PC-9 (cell line): ENCODE results near the gene AMBRA1. TPM values are rescaled to one million over a fixed set of nuclear protein-coding genes. Genes with fewer than 3 reads are reported as not detected.

Experiments used
- BruUV-seq: library from RNA; stranded (reverse); fragments of 400-500 nt; replicated peaks from 2 replicates; lab custom pipeline; 2021; lab: Mats Ljungman, UMichigan
- CTCF ChIA-PET: fragments of 300-600 bp; sonication (Branson Sonifier 250); formaldehyde crosslinking; loops from one replicate; lab custom pipeline; 2022; ENCODE audit warnings: antibody characterized with exemption; lab: Charles Lee
- POLR2A ChIA-PET: fragments of 300-600 bp; sonication (Branson Sonifier 250); formaldehyde crosslinking; loops from one replicate; lab custom pipeline; 2022; ENCODE audit warnings: antibody characterized with exemption; ENCODE audit not compliant: unreplicated experiment; lab: Charles Lee
- DNase-seq, 2 experiments: peaks; one replicate each; pipeline versions ENCODE4 v3.0.0 to v3.0.0-alpha.2; 2015 to 2022; ENCODE audit warnings: mixed read lengths in 1 of 2
- H2AFZ ChIP-seq: fragments of 200-600 bp; sonication (generic); 2 replicates; pipeline ENCODE4 v1.8.1; 2017; ENCODE audit warnings: antibody characterized with exemption
- H3F3A ChIP-seq: fragments of 200-600 bp; sonication (generic); 2 replicates; pipeline ENCODE4 v1.8.1; 2017; ENCODE audit warnings: antibody characterized with exemption, mild to moderate bottlenecking, low read depth; ENCODE audit not compliant: insufficient read depth
- H3K27ac ChIP-seq: fragments of 200-600 bp; sonication (generic); 2 replicates; pipeline ENCODE4 v1.6.1; 2016; ENCODE audit warnings: mixed run types
- H3K27me3 ChIP-seq: fragments of 200-600 bp; sonication (generic); 2 replicates; pipeline ENCODE4 v1.6.1; 2016; ENCODE audit warnings: low read depth, mixed run types; ENCODE audit not compliant: insufficient read depth
- H3K36me3 ChIP-seq: fragments of 200-600 bp; sonication (generic); 2 replicates; pipeline ENCODE4 v1.6.1; 2016; ENCODE audit warnings: low read depth, mixed run types
- H3K4me1 ChIP-seq: fragments of 200-600 bp; sonication (generic); replicated peaks from 2 replicates; pipeline ENCODE4 v1.6.1; 2016; ENCODE audit warnings: mixed run types; ENCODE audit not compliant: insufficient read depth
- H3K4me2 ChIP-seq: fragments of 200-600 bp; sonication (generic); 2 replicates; pipeline ENCODE4 v1.6.1; 2017; ENCODE audit warnings: mixed run types
- H3K4me3 ChIP-seq: fragments of 200-600 bp; sonication (generic); 2 replicates; pipeline ENCODE4 v1.6.1; 2016; ENCODE audit warnings: mixed run types
- H3K79me2 ChIP-seq: fragments of 200-600 bp; sonication (generic); 2 replicates; pipeline ENCODE4 v1.6.1; 2017; ENCODE audit warnings: low read depth, mixed run types
- H3K9me2 ChIP-seq: fragments of 200-600 bp; sonication (generic); 2 replicates; pipeline ENCODE4 v1.8.1; 2017; ENCODE audit warnings: mild to moderate bottlenecking; ENCODE audit not compliant: insufficient read depth
- H3K9me3 ChIP-seq: fragments of 200-600 bp; sonication (generic); 2 replicates; pipeline ENCODE4 v1.8.1; 2016; ENCODE audit warnings: low read depth; ENCODE audit not compliant: insufficient read depth
- H4K20me1 ChIP-seq: fragments of 200-600 bp; sonication (generic); 2 replicates; pipeline ENCODE4 v1.8.1; 2017; ENCODE audit not compliant: insufficient read depth
- CTCF ChIP-seq: fragments of 200-600 bp; sonication (generic); conservative IDR thresholded peaks from 2 replicates; pipeline ENCODE4 v1.6.1; 2017; ENCODE audit warnings: mixed run types, antibody characterized with exemption, mild to moderate bottlenecking, moderate library complexity
- EZH2 ChIP-seq: fragments of 200-600 bp; sonication (generic); IDR thresholded peaks from 2 replicates; pipeline ENCODE4 v1.8.0; 2017; ENCODE audit warnings: antibody characterized with exemption, low read depth
- intact Hi-C: fragments of 100-400 bp; cut with micrococcal nuclease; formaldehyde crosslinking; loops from one replicate; pipeline ENCODE4 v1.10.0; 2022; ENCODE audit not compliant: unreplicated experiment
- total RNA-seq: library from RNA; stranded (reverse); gene quantifications from 2 replicates; pipeline ENCODE4 v1.2.3, GENCODE V29; 2021

Gene AMBRA1
- total RNA-seq, 1 experiment from 2014 or later: 41.4 TPM

GRCh38 chr11:46463701-46464421 lies 130.0 kb downstream of the AMBRA1 start:
- Histone ChIP-seq H3K36me3 (no peaks in the 10 kb centered on the region), H3K4me1 (no peaks in the 10 kb centered on the region), H3K4me3 (no peak overlapping the region), H3K27me3 (no peaks in the 10 kb centered on the region), H3K79me2 (no peaks in the 10 kb centered on the region), H3K9me2 (no peaks in the 10 kb centered on the region), H2AFZ (no peak overlapping the region), H3K27ac (no peak overlapping the region), H3K9me3 (no peaks in the 10 kb centered on the region), H4K20me1 (peaks cover 14% of the 10 kb centered on the region), H3K4me2 (no peak overlapping the region), H3F3A (no peaks in the 10 kb centered on the region)
- CTCF ChIA-PET: no interaction called here
- no peak for TF ChIP-seq EZH2
- TF ChIP-seq CTCF: no peak
- intact Hi-C loops: no loop called here
- BruUV-seq: no TSS peak
- no peak for DNase-seq
- POLR2A ChIA-PET: no interaction called here

GRCh38 chr11:46461461-46461927 lies 132.3 kb downstream of the AMBRA1 start:
- no peak overlapping the region for H3K4me3 ChIP-seq
- no peaks in the 10 kb centered on the region for H3K4me1 ChIP-seq
- TF ChIP-seq CTCF: no peak
- TF ChIP-seq EZH2: no peak
- H3F3A ChIP-seq: no peaks in the 10 kb centered on the region
- peaks cover 14% of the 10 kb centered on the region for H4K20me1 ChIP-seq
- no peak overlapping the region for H2AFZ ChIP-seq
- intact Hi-C loops: no loop called here
- no TSS peak for BruUV-seq
- DNase-seq: no peak
- no peaks in the 10 kb centered on the region for H3K79me2 ChIP-seq
- no peaks in the 10 kb centered on the region for H3K27me3 ChIP-seq
- H3K4me2 ChIP-seq: no peak overlapping the region
- ChIA-PET POLR2A (no interaction called here), CTCF (no interaction called here)
- no peaks in the 10 kb centered on the region for H3K9me2 ChIP-seq
- H3K36me3 ChIP-seq: no peaks in the 10 kb centered on the region
- no peaks in the 10 kb centered on the region for H3K9me3 ChIP-seq
- H3K27ac ChIP-seq: no peak overlapping the region

- BruUV-seq: no TSS peak
- intact Hi-C loops: no loop called here
- Histone ChIP-seq H2AFZ (no peak overlapping the region), H3K79me2 (0 out of 2 replicates have a peak, but pooled peaks cover 3% of the 10 kb centered on the region), H3K4me3 (no peak overlapping the region), H3K36me3 (no peaks in the 10 kb centered on the region), H4K20me1 (peaks cover 17% of the 10 kb centered on the region; the same call in 1 of the 2 replicates), H3F3A (no peaks in the 10 kb centered on the region; the same call in 1 of the 2 replicates), H3K27me3 (no peaks in the 10 kb centered on the region), H3K27ac (no peak overlapping the region), H3K4me1 (no peaks in the 10 kb centered on the region), H3K9me2 (no peaks in the 10 kb centered on the region), H3K4me2 (no peak overlapping the region), H3K9me3 (no peaks in the 10 kb centered on the region)
- ChIA-PET CTCF (interaction anchor here (0.5 kb wide), 1 partner anchor 103 kb away, joined by 3 read pairs; no protein-coding TSS in a partner anchor), POLR2A (no interaction called here)
- no peak for DNase-seq
- TF ChIP-seq CTCF (no peak), EZH2 (no peak)
Observed at GRCh38 chr11:46458491-46458890, 135.3 kb downstream of the AMBRA1 start.
